ENCODE results near the gene TYW1B.

DNA sequence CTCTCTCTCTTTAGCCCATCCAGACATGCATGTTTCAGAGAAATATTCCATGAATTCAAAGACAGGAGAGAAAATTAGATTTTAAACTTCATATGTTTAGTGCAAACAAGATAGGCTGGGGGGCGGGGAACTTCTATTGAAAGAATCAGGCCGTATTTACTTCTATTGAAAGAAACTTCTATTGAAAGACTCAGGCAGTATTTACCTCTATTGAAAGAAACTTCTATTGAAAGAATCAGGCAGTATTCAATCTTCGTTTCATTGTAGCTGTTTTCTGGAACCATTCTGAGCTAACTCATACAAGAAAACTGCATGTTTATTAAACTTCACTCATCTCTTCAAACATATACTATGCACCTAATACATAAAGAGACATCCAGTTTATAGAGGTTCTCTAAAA, 123.1 kb downstream of the TYW1B start:
- no peak for TF ChIP-seq JUND (IDR thresholded peaks at IDR 0.05)
- TF ChIP-seq CTCF (IDR thresholded peaks at IDR 0.05; ENCODE audit: low read depth, low read length, missing input control) = no peak
- no peak for TF ChIP-seq SP1 (IDR thresholded peaks at IDR 0.05)
- TF ChIP-seq YY1 (IDR thresholded peaks at IDR 0.05) = no peak
- TF ChIP-seq GABPA (IDR thresholded peaks at IDR 0.05 in 1 of 2, conservative IDR thresholded peaks at IDR 0.05 in 1 of 2) = no peak
- TF ChIP-seq EGR1 (IDR thresholded peaks at IDR 0.05; ENCODE audit: low read depth in 2 of 2) = no peak
- TF ChIP-seq MAX (IDR thresholded peaks at IDR 0.05) = no peak
- no peak for TF ChIP-seq RAD21 (IDR thresholded peaks at IDR 0.05)
- no peak for TF ChIP-seq ZBTB33 (IDR thresholded peaks at IDR 0.05)
- TF ChIP-seq FOXA1 (IDR thresholded peaks at IDR 0.05) = no peak
